Keratinocyte (primary cell): ENCODE data around the gene SUSD4.

Experiments used
- EZH2 ChIP-seq: IDR thresholded peaks from one replicate; pipeline ENCODE4 v1.6.1; 2012; ENCODE audit warnings: inconsistent platforms, mild to moderate bottlenecking, low read length, moderate library complexity
- TF ChIP-seq, protein P1 (sequence below), 3 experiments: IDR thresholded peaks in 1 of 3; conservative IDR thresholded peaks in 1 of 3; optimal IDR thresholded peaks in 1 of 3; 2 replicates in 2 of 3; 3 replicates in 1 of 3; pipeline versions ENCODE3 to v1.5.1; 2011; ENCODE audit warnings: low read length in 3 of 3, mild to moderate bottlenecking in 3 of 3, moderate library complexity in 2 of 3, control low read depth in 1 of 3, inconsistent platforms in 1 of 3; ENCODE audit not compliant: insufficient read depth in 2 of 3; ENCODE audit errors: extremely low read depth in 1 of 3

DNA sequence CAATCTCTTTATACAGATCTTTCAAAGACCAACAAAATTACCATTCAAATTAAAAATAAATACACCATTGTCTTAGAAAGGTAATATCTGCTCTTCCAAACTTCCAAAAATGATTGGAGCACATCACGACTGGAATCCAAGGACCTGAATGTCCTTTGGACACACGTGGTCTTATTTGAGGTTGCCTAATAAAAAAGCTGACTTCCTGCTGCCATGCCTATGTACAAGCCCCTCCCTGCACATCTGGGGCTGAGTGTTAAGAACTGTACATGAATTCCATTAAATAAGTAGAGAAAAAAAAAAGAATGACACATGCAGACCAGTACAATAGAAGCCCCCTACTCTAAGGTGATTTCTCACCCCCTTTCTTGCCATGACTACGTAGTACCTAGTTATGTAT, 73.6 kb downstream of the SUSD4 start:
- TF ChIP-seq, protein P1, sequence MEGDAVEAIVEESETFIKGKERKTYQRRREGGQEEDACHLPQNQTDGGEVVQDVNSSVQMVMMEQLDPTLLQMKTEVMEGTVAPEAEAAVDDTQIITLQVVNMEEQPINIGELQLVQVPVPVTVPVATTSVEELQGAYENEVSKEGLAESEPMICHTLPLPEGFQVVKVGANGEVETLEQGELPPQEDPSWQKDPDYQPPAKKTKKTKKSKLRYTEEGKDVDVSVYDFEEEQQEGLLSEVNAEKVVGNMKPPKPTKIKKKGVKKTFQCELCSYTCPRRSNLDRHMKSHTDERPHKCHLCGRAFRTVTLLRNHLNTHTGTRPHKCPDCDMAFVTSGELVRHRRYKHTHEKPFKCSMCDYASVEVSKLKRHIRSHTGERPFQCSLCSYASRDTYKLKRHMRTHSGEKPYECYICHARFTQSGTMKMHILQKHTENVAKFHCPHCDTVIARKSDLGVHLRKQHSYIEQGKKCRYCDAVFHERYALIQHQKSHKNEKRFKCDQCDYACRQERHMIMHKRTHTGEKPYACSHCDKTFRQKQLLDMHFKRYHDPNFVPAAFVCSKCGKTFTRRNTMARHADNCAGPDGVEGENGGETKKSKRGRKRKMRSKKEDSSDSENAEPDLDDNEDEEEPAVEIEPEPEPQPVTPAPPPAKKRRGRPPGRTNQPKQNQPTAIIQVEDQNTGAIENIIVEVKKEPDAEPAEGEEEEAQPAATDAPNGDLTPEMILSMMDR (optimal IDR thresholded peaks at IDR 0.05 in 1 of 3, IDR thresholded peaks at IDR 0.05 in 1 of 3, conservative IDR thresholded peaks at IDR 0.05 in 1 of 3; ENCODE audit: extremely low read depth in 1 of 3, insufficient read depth in 2 of 3, low read length in 3 of 3) = no peak
- no peak for TF ChIP-seq EZH2
